GM12864 (cell line): ENCODE measurements around the gene CP.

Experiments used
- DNase-seq: peaks from one replicate; pipeline ENCODE4 v3.0.0-alpha.2; 2011; ENCODE audit warnings: low read depth
- H3K4me3 ChIP-seq: 2 replicates; pipeline ENCODE4 v1.5.1; 2011; ENCODE audit warnings: mild to moderate bottlenecking, low read depth, low read length, control low read depth
- TF ChIP-seq, protein P1 (sequence below): IDR thresholded peaks from 2 replicates; pipeline ENCODE4 v1.5.1; 2011; ENCODE audit warnings: low read depth, mild to moderate bottlenecking, moderate library complexity, low read length, control low read depth, inconsistent platforms; ENCODE audit errors: missing control alignments

Gene CP

DNA sequence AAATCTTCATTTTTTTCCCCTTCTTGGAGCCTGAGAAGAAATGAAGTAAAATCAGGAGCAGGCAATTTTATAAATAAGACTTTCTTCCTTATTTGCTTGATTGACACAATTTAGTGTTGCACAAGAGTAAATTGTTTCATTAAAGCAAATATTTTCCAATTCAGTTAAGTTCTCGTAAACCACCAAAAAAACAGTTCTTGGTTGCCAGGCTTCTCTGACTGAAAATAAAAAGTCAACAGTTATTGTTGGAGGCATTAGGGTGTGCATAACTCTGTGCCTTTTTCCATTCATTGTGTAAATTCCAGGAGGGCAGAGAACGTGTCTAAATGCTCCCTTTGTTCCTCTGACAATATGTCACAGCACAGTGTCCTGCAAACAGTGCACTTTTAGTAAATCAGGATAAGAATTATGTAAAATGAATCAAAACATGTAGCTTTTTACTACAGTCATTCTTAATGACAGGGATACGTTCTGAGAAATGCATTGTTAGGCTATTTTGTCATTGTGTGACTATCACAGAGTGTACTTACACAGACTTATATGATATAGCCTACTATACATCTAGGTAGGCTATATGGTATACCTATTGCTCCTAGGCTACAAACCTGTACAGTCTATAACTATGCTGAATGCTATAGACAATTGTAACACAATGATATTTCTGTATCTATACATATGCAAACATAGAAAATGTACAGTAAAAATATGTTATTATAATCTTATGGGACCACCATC is at the start of gene CP:
Gene CP, minus strand, starts transcription at position 47 of the 735 bp plus-strand sequence. Its CDS starts 37 bp downstream, at position 10.
- TF ChIP-seq, protein P1, sequence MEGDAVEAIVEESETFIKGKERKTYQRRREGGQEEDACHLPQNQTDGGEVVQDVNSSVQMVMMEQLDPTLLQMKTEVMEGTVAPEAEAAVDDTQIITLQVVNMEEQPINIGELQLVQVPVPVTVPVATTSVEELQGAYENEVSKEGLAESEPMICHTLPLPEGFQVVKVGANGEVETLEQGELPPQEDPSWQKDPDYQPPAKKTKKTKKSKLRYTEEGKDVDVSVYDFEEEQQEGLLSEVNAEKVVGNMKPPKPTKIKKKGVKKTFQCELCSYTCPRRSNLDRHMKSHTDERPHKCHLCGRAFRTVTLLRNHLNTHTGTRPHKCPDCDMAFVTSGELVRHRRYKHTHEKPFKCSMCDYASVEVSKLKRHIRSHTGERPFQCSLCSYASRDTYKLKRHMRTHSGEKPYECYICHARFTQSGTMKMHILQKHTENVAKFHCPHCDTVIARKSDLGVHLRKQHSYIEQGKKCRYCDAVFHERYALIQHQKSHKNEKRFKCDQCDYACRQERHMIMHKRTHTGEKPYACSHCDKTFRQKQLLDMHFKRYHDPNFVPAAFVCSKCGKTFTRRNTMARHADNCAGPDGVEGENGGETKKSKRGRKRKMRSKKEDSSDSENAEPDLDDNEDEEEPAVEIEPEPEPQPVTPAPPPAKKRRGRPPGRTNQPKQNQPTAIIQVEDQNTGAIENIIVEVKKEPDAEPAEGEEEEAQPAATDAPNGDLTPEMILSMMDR, result no peak
- DNase-seq, result no peak
- H3K4me3 ChIP-seq, result no peak within 1 kb of the TSS

DNA sequence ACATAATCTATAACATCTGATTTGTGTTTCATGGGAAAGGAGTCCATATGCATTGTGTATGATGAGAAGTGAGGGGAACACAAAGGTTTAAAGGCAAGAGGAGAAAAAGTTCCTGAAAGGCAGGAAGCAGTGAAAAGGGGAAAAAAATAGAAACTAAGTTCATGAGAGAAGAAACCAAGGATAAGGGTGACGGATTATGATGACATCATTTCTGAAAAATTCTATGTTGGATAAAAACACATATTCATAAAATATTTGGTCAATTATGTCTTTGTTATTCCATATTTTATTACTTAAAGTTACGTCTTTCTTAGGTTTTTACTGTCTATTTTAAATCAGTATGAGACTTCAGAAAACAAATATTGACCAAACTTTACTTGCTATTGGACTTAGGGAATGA is 48.6 kb upstream of the CP start:
- H3K4me3 ChIP-seq, result no peak overlapping the region
- TF ChIP-seq, protein P1, result no peak
- no peak for DNase-seq

DNA sequence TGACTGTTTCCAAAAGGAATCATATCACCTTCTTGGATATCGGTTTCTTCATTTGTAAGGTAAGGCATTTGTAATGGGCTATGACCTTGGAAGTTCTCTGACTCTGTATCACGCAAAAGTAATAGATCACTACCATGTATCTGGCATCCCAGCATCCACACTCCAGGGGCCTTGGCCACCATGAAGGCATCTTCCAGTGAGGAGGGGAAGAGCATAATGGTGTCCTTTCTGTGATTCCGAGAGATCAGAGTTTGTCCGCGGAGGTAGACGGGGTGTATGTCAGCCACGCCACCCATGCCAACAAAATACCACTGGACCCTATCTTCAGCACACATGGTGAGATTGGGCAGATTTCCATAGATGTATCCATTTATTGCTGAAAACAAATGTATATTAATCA is 48.1 kb upstream of the CP start:
- no peak overlapping the region for H3K4me3 ChIP-seq
- no peak for DNase-seq
- TF ChIP-seq, protein P1, result no peak

DNA sequence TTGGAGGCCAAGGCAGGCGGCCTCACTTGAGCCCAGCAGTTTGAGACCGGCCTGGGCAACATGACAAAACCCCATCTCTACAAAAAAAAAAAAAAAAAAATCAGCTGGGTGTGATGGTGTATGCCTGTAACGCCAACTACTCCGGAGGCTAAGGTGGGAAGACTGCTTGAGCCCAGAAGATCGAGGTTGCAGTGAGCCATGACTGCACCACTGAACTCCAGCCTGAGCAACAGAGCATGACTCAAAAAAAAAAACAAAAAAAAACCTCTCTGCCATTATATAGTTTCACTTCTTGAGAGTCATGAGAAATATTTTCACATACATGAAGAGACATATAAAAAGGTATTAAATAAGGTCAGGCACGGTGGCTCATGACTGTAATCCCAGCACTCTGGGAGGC is 45.9 kb upstream of the CP start:
- DNase-seq, result no peak
- no peak overlapping the region for H3K4me3 ChIP-seq
- TF ChIP-seq, protein P1, result no peak

DNA sequence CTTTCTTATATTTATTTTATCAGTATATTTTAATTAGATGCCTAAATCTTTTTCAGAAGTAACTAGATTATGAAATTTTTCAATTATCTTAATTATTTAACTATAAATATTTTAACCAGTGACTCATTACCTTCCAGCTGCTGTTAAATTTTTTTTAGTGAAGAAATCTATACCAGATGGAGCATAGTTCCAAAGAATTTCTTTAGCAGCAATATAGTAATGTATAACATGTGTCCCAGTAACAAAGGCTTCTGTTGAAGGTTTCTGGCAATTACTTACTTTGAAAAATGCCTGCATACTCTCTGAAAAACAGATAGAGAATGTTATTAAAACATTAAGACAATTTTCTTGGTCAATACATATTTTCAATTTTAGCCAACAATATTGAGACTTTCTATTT is 45.1 kb upstream of the CP start:
- H3K4me3 ChIP-seq, result no peak overlapping the region
- TF ChIP-seq, protein P1, result no peak

DNA sequence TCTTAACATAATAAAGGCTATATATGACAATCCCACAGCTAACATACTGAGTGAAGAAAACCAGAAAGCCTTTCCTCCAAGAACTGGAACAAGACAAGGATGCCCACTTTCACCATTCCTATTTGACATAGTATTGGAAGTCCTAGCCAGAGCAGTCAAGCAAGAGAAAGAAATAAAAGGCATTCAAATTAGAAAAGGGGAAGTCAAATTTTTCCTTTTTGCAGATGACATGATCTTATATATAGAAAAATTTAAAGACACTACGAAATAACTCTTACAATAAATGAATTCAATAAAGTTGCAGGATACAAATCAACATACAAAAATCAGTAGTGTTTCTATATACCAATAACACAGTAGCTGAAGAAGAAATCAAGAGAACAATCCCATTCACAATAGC is 42.2 kb upstream of the CP start:
- TF ChIP-seq, protein P1, result no peak
- no peak for DNase-seq
- H3K4me3 ChIP-seq, result no peak overlapping the region

More for the DNA sequence above, 45.1 kb upstream of the CP start:
- no peak for DNase-seq

DNA sequence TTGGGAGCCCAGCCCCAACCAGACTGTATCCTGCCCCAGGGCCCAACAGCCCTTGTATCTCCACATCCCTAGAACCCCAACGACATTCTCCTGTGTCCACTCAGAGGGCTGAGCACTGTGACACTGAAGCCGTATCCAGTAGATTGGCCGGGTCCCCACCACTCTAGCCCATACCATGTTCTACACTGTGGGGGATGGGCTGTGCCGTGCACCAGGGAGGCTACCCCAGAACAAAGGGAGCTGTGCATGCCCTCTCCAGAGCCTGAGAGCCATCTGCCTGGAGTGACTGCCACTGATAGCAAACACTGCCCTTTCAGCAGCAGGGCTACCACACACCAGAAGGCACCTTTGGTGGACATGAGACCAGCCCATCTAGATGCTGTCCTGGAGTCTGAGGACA is 37.1 kb upstream of the CP start:
- H3K4me3 ChIP-seq, result no peak overlapping the region
- DNase-seq, result no peak
- TF ChIP-seq, protein P1, result no peak
